ENCODE data around the gene HIVEP1. TPM values are rescaled to one million over a fixed set of nuclear protein-coding genes. Genes with fewer than 3 reads are reported as not detected.

Gene HIVEP1
- total and polyA plus RNA-seq, 2 of the 8 experiments (the other 6 are each of a cell fraction or from before 2014, with no cell fraction given): 22.6 to 23.1 TPM

- H2AFZ ChIP-seq (ENCODE audit: low read length): no peak overlapping the region
- H3K14ac ChIP-seq (ENCODE audit: insufficient read length): no peak overlapping the region
- no peak overlapping the region for H3K18ac ChIP-seq (ENCODE audit: extremely low read depth, low read length)
- H3K79me1 ChIP-seq (ENCODE audit: low read depth, low read length): peaks cover 10% of the 10 kb centered on the region; the same call in 1 of the 2 replicates
- H3K27ac ChIP-seq (ENCODE audit: low read depth, low read length): no peak overlapping the region
- H3K4ac ChIP-seq (replicated peaks; ENCODE audit: insufficient read length, low read depth, low read length): no peak overlapping the region
- no peak for DNase-seq (ENCODE audit: low read depth in 1 of 2, low spot score in 2 of 2)
- H4K20me1 ChIP-seq (replicated peaks in 1 of 2; ENCODE audit: control insufficient read depth in 1 of 2, insufficient read depth in 2 of 2, low read length in 2 of 2): peaks cover 4 to 8% of the 10 kb centered on the region in 2 experiments
- H3K9ac ChIP-seq (replicated peaks in 1 of 4; ENCODE audit: extremely low read depth in 1 of 4, low read depth in 3 of 4, low read length in 3 of 4): no peak overlapping the region
- H3K56ac ChIP-seq (replicated peaks; ENCODE audit: insufficient read length, low read depth, low read length): no peak overlapping the region
- no peak overlapping the region for H3K4me3 ChIP-seq (ENCODE audit: extremely low read depth in 1 of 4, insufficient read depth in 2 of 4, low read depth in 3 of 4, low read length in 4 of 4)
- ChIA-PET POLR2A (ENCODE audit: partially characterized antibody) (no interaction called here), CTCF (ENCODE audit: partially characterized antibody) (no interaction called here)
- H2AK5ac ChIP-seq (ENCODE audit: low read depth, low read length): no peak overlapping the region
- no peaks in the 10 kb centered on the region for H3K27me3 ChIP-seq (replicated peaks in 1 of 4; ENCODE audit: control insufficient read depth in 3 of 4, extremely low read depth in 1 of 4, insufficient read depth in 3 of 4, low read length in 3 of 4)
- H2BK5ac ChIP-seq (ENCODE audit: low read depth, low read length): no peak overlapping the region
- no peak for TF ChIP-seq JUN (IDR thresholded peaks at IDR 0.05; ENCODE audit: low read depth, low read length)
- TF ChIP-seq RBBP5 (IDR thresholded peaks at IDR 0.05; ENCODE audit: borderline replicate concordance, low read depth, low read length): no peak
- no peak for TF ChIP-seq CHD1 (IDR thresholded peaks at IDR 0.05; ENCODE audit: low read depth, low read length)
- no peak for TF ChIP-seq POU5F1 (IDR thresholded peaks at IDR 0.05; ENCODE audit: low read depth, low read length)
- TF ChIP-seq EP300 (IDR thresholded peaks at IDR 0.05; ENCODE audit: borderline replicate concordance in 1 of 2, low read depth in 2 of 2, low read length in 2 of 2): no peak
- TF ChIP-seq GTF2F1 (IDR thresholded peaks at IDR 0.05; ENCODE audit: borderline replicate concordance, low read depth, low read length): no peak
- no peak overlapping the region for H2BK12ac ChIP-seq (ENCODE audit: low read depth, low read length)
- H3K9me3 ChIP-seq (ENCODE audit: insufficient read depth in 2 of 2, low read depth in 1 of 2, low read length in 1 of 2): no peaks in the 10 kb centered on the region
- no peak overlapping the region for H4K91ac ChIP-seq (replicated peaks; ENCODE audit: insufficient read length, low read length)
- H2BK120ac ChIP-seq (replicated peaks; ENCODE audit: low read depth, low read length): no peak overlapping the region
- peaks cover 0 to 95% of the 10 kb centered on the region in 2 experiments; a peak in 3 of 4 replicates for H3K79me2 ChIP-seq (ENCODE audit: control insufficient read depth in 1 of 2, insufficient read depth in 2 of 2, low read length in 2 of 2)
- H3K4me2 ChIP-seq (ENCODE audit: insufficient read depth in 1 of 2, low read depth in 2 of 2, low read length in 2 of 2): no peak overlapping the region
- H4K5ac ChIP-seq (ENCODE audit: insufficient read length, low read depth, low read length): no peak overlapping the region
- peaks cover 0 to 13% (median 6%) of the 10 kb centered on the region in 4 experiments; a peak in 4 of 7 replicates for H3K4me1 ChIP-seq (replicated peaks in 1 of 4; ENCODE audit: control insufficient read depth in 3 of 4, insufficient read depth in 4 of 4, low read length in 3 of 4)
- 85% methylated on average over 3 of the region's 3 CpGs; no CpG with 5 or more reads in 1 of the 2 experiments for WGBS, 2 experiments (ENCODE audit: extremely low coverage in 1 of 2, insufficient coverage in 1 of 2, insufficient read length in 1 of 2, insufficient replicate concordance in 2 of 2, low coverage in 1 of 2, low lambda C conversion rate in 2 of 2, missing lambda C conversion rate in 1 of 2)
- no peak overlapping the region for H2BK15ac ChIP-seq (ENCODE audit: low read length)
- no peaks in the 10 kb centered on the region for H3K23me2 ChIP-seq (ENCODE audit: low read depth, low read length)
- no peak overlapping the region for H2BK20ac ChIP-seq (ENCODE audit: low read length)
- no peak overlapping the region for H3K23ac ChIP-seq (ENCODE audit: insufficient read length)
- no peak for FAIRE-seq
- no peaks in the 10 kb centered on the region for H3K36me3 ChIP-seq (ENCODE audit: control insufficient read depth in 2 of 4, insufficient read depth in 4 of 4, low read length in 3 of 4)
- H4K8ac ChIP-seq (ENCODE audit: extremely low read depth, insufficient read depth, low read length): no peak overlapping the region
Measured at GRCh38 chr6:12082368-12082767, 70.3 kb downstream of the HIVEP1 start.
